ENCODE data around the gene BCL2L15.

GRCh38 chr1:113913887-113914664 lies 26.7 kb upstream of the BCL2L15 start:
- TF ChIP-seq MAX (IDR thresholded peaks at IDR 0.05) (no peak), POLR2A (IDR thresholded peaks at IDR 0.05; ENCODE audit: control extremely low read depth in 1 of 2, low read depth in 2 of 2, low read length in 2 of 2) (no peak), CTCF (IDR thresholded peaks at IDR 0.05; ENCODE audit: control extremely low read depth in 1 of 3, insufficient read depth in 1 of 3, low read depth in 1 of 3, low read length in 3 of 3) (no peak), CREB1 (IDR thresholded peaks at IDR 0.05) (no peak), EZH2 (IDR thresholded peaks at IDR 0.05; ENCODE audit: low read depth, low read length, severe bottlenecking) (no peak), YY1 (IDR thresholded peaks at IDR 0.05; ENCODE audit: low read depth, low read length) (no peak), KDM5A (IDR thresholded peaks at IDR 0.05; ENCODE audit: low read length) (no peak), SUZ12 (IDR thresholded peaks at IDR 0.05; ENCODE audit: low read length) (no peak)
